Dedifferentiated amniotic fluid mesenchymal stem cell (primary cell): ENCODE measurements around the gene CFAP100.

Source experiments
- DNase-seq: peaks from one replicate; pipeline ENCODE4 v3.0.0-alpha.2; 2016; ENCODE audit errors: extremely low spot score

The CFAP100 gene

GRCh38 chr3:126399756-126400155 lies 5.0 kb downstream of the CFAP100 start:
- no peak for DNase-seq

- DNase-seq: no peak
These were observed 7.0 kb downstream of the CFAP100 start for GRCh38 chr3:126401611-126402160.

- DNase-seq: no peak
These were observed 7.5 kb downstream of the CFAP100 start for GRCh38 chr3:126402178-126402577.

GRCh38 chr3:126402666-126403302 lies 8.1 kb downstream of the CFAP100 start:
- no peak for DNase-seq

GRCh38 chr3:126406389-126407296 lies 11.9 kb downstream of the CFAP100 start:
- DNase-seq: no peak

- DNase-seq: no peak
These were observed 12.8 kb downstream of the CFAP100 start for GRCh38 chr3:126407412-126408044.

GRCh38 chr3:126408099-126408498 lies 13.4 kb downstream of the CFAP100 start:
- DNase-seq: no peak

GRCh38 chr3:126412841-126413692 lies 18.4 kb downstream of the CFAP100 start:
- no peak for DNase-seq

- DNase-seq: no peak
These were observed 19.0 kb downstream of the CFAP100 start for GRCh38 chr3:126413693-126414080.

- no peak for DNase-seq
These were observed 19.7 kb downstream of the CFAP100 start for GRCh38 chr3:126414406-126414805.

GRCh38 chr3:126414961-126415660 lies 20.4 kb downstream of the CFAP100 start:
- DNase-seq: no peak

GRCh38 chr3:126415661-126416591 lies 21.2 kb downstream of the CFAP100 start:
- no peak for DNase-seq

GRCh38 chr3:126416943-126417342 lies 22.2 kb downstream of the CFAP100 start:
- DNase-seq: no peak

- no peak for DNase-seq
These were observed 22.8 kb downstream of the CFAP100 start for GRCh38 chr3:126417515-126417914.

- DNase-seq: no peak
These were observed 23.3 kb downstream of the CFAP100 start for GRCh38 chr3:126417981-126418530.

- DNase-seq: no peak
These were observed 24.0 kb downstream of the CFAP100 start for GRCh38 chr3:126418661-126419131.

- no peak for DNase-seq
These were observed 24.5 kb downstream of the CFAP100 start for GRCh38 chr3:126419151-126419703.

- DNase-seq: no peak
These were observed 25.4 kb downstream of the CFAP100 start for GRCh38 chr3:126419886-126420786.
